Mesothelial cell of epicardium (in vitro differentiated cells): ENCODE results near the gene GRK4. TPM values are rescaled to one million over a fixed set of nuclear protein-coding genes. Genes with fewer than 3 reads are reported as not detected.
"Not testable (repeated sequence)": the region's sequence is repeated elsewhere in the genome, so short reads cannot be mapped to it uniquely, and the experiment has no call there.

Experiments used
- DNase-seq, 2 experiments: peaks; one replicate each; pipeline ENCODE4 v3.0.0; 2021; ENCODE audit warnings: low spot score in 2 of 2; ENCODE audit not compliant: unreplicated experiment in 2 of 2
- H3K27ac Mint-ChIP-seq: 2 replicates; pipeline ENCODE4 v1.8.0; 2021; ENCODE audit warnings: mixed read lengths
- H3K27me3 Mint-ChIP-seq: 2 replicates; pipeline ENCODE4 v1.8.0; 2021; ENCODE audit warnings: low read depth, mixed read lengths
- H3K36me3 Mint-ChIP-seq: 2 replicates; pipeline ENCODE4 v1.8.0; 2021; ENCODE audit warnings: mixed read lengths
- H3K4me1 Mint-ChIP-seq: 2 replicates; pipeline ENCODE4 v1.8.0; 2021; ENCODE audit warnings: mixed read lengths
- H3K4me3 Mint-ChIP-seq: 2 replicates; pipeline ENCODE4 v1.8.0; 2021; ENCODE audit warnings: mild to moderate bottlenecking, moderate library complexity, mixed read lengths
- H3K9me3 Mint-ChIP-seq: 2 replicates; pipeline ENCODE4 v1.8.0; 2021; ENCODE audit warnings: mixed read lengths
- total RNA-seq: library from RNA; stranded (reverse); gene quantifications from 3 replicates; pipeline ENCODE4 v1.2.1, GENCODE V29; 2021
- TF ChIP-seq, protein P1 (sequence below): fragments of 200-600 bp; sonication (generic); IDR thresholded peaks from one replicate; pipeline ENCODE4 v1.5.0; 2021; ENCODE audit warnings: antibody characterized with exemption; ENCODE audit not compliant: unreplicated experiment

GRK4 gene
- total RNA-seq, 1 donor from 2014 or later, result 18.4 TPM

DNA sequence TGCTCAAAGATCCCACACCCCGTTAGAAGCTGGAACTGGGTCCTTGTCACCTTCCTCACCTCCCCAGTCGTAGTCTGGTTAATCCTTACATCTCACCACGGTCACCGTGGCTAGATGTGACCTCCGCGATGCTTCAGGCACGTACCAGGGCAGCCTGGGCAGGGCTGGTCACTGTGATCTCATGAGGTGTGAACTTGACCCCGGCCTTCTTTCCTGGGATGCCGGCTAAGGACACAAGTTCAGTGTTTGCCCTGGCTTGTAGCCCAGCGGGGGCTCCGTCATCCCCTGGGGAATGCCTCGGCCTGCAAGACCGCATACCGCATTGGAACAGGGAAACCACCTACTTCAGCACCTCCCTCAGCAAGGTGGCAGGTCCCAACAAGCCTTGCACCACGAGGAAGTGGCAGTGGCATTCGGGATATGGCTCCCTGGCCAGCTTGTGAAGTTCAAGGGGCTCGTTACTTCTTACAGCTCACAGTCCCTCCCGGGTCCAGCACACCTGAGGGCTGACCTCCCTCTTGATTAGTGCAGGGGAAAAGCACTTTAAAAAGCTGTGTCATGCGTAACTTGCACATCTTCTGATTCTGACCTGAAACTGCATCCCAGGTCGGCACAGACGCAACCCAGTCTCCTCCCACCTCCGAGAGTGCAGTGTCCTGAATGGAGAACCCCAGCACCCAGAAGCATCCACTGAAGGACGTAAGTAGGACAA, 26.1 kb upstream of the GRK4 start:
- DNase-seq, result peak in 1 of 2 experiments; percentile 18
- Mint-ChIP-seq H3K27ac (peak overlapping the region; percentile 70), H3K9me3 (no peaks in the 10 kb centered on the region), H3K4me1 (peaks cover 29% of the 10 kb centered on the region), H3K36me3 (peaks cover 8% of the 10 kb centered on the region), H3K27me3 (no peaks in the 10 kb centered on the region), H3K4me3 (peak overlapping the region; percentile 78)
- TF ChIP-seq, protein P1, sequence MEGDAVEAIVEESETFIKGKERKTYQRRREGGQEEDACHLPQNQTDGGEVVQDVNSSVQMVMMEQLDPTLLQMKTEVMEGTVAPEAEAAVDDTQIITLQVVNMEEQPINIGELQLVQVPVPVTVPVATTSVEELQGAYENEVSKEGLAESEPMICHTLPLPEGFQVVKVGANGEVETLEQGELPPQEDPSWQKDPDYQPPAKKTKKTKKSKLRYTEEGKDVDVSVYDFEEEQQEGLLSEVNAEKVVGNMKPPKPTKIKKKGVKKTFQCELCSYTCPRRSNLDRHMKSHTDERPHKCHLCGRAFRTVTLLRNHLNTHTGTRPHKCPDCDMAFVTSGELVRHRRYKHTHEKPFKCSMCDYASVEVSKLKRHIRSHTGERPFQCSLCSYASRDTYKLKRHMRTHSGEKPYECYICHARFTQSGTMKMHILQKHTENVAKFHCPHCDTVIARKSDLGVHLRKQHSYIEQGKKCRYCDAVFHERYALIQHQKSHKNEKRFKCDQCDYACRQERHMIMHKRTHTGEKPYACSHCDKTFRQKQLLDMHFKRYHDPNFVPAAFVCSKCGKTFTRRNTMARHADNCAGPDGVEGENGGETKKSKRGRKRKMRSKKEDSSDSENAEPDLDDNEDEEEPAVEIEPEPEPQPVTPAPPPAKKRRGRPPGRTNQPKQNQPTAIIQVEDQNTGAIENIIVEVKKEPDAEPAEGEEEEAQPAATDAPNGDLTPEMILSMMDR, result no peak

DNA sequence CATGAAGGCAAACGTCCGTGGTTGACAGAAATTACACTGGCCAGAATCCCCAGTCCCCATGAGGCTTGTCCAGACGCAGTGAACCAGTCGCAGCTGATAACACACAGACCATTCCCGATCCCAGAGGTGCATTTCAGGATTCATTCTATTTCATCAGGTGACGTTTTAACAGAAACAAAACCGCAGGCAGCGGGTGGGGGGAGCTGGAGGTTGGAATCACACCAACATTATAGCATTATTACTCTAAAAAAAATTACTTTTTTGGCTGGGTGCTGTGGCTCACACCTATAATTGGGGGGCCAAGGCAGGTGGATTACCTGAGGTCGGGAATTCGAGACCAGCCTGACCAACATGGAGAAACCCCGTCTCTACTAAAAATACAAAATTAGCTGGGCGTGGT, 25.4 kb upstream of the GRK4 start:
- Mint-ChIP-seq H3K4me3 (no peak overlapping the region), H3K27ac (peak overlapping the region; percentile 70)

GRCh38 chr4:2938411-2938810, 25.0 kb upstream of the GRK4 start:
- not testable (repeated sequence) for H3K9me3 Mint-ChIP-seq, DNase-seq, H3K27ac Mint-ChIP-seq, H3K4me3 Mint-ChIP-seq, H3K27me3 Mint-ChIP-seq
- Mint-ChIP-seq H3K36me3 (peaks cover 14% of the 10 kb centered on the region), H3K4me1 (peaks cover 23% of the 10 kb centered on the region)

More for the DNA sequence above, 25.4 kb upstream of the GRK4 start:
- TF ChIP-seq, protein P1, result no peak
- Mint-ChIP-seq H3K27me3 (no peaks in the 10 kb centered on the region), H3K4me1 (peaks cover 27% of the 10 kb centered on the region), H3K36me3 (peaks cover 12% of the 10 kb centered on the region), H3K9me3 (no peaks in the 10 kb centered on the region)
- DNase-seq, result no peak

DNA sequence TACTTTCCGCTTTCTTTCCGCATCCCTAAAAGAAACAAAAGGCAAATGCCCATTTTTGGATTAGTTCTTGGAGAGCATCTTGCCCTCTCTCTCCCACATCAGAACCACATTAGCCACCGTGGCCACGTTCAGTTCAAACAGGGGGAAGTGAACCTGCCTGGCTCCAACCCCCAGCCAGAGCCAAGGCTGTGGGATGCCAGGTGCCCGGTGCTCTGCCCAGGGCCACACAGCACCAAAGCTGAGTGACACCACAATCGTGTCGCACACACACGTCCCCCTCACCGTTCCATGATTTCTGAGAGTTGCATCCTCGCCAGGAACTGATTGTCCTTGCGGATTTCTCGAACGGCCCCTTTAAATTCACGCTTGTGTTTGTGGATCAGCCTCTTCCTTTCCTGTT, 24.5 kb upstream of the GRK4 start:
- TF ChIP-seq, protein P1, result no peak
- Mint-ChIP-seq H3K36me3 (peaks cover 16% of the 10 kb centered on the region), H3K27me3 (no peaks in the 10 kb centered on the region), H3K4me1 (peaks cover 22% of the 10 kb centered on the region), H3K27ac (no peak overlapping the region), H3K4me3 (no peak overlapping the region), H3K9me3 (no peaks in the 10 kb centered on the region)
- no peak for DNase-seq

DNA sequence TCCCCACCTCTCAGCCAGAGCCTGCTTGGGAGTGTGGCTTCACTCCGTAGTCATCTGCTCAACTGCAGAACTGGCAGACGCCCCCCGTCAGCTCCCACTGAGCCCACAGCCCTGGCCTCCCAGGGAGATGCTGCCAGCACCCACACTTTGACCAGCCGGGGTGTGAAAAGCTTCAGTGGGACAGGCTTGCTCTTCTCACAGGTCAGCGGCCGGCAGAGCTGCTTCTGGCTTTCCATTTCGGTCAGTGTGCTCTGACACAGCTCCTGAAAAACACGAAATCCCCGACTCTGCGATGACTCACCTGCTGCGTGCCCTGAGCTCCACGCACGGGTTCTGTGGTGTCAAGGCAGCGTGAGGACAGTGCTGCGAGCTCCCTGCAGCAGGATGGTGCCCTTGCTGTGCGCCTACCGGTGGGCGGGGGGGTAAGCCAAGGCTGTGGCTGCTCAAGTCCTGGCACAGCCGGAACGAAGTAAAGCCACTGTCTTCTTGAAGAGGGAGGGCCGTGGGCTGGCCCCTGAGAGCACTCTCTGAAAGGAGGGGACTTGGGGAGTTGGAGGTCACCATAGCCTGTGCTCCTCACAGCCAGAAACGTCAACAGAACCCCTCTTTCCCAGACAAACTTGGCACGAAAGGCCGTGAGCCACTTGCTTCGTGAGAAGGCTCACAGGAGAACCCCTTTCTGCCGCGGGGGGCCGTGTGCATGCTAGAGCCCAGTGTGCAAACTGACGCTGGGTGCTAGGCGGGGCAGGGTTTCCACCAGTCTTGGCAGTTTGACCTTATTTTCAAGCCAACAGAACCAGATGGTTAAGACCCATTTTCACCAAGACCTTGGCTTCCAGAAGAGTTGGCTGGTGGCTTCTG, 23.8 kb upstream of the GRK4 start:
- DNase-seq, result no peak
- TF ChIP-seq, protein P1, result no peak
- H3K9me3 Mint-ChIP-seq, result no peaks in the 10 kb centered on the region
- H3K36me3 Mint-ChIP-seq, result peaks cover 19% of the 10 kb centered on the region
- no peak overlapping the region for H3K27ac Mint-ChIP-seq
- H3K4me1 Mint-ChIP-seq, result peaks cover 22% of the 10 kb centered on the region
- no peaks in the 10 kb centered on the region for H3K27me3 Mint-ChIP-seq
- H3K4me3 Mint-ChIP-seq, result no peak overlapping the region
